ENCODE data around the gene UCP3. TPM values are rescaled to one million over a fixed set of nuclear protein-coding genes. Genes with fewer than 3 reads are reported as not detected.
"Not testable (repeated sequence)": the region's sequence is repeated elsewhere in the genome, so short reads cannot be mapped to it uniquely, and the experiment has no call there.

The UCP3 gene
- polyA plus RNA-seq, 5 donors = 1.9 to 3.3 (median 3.1) TPM

GRCh38 chr11:74000307-74001133, 8.4 kb downstream of the UCP3 start:
- DNase-seq = no peak

- no peak for DNase-seq
Observed at GRCh38 chr11:73999581-74000306, 9.1 kb downstream of the UCP3 start.

DNA sequence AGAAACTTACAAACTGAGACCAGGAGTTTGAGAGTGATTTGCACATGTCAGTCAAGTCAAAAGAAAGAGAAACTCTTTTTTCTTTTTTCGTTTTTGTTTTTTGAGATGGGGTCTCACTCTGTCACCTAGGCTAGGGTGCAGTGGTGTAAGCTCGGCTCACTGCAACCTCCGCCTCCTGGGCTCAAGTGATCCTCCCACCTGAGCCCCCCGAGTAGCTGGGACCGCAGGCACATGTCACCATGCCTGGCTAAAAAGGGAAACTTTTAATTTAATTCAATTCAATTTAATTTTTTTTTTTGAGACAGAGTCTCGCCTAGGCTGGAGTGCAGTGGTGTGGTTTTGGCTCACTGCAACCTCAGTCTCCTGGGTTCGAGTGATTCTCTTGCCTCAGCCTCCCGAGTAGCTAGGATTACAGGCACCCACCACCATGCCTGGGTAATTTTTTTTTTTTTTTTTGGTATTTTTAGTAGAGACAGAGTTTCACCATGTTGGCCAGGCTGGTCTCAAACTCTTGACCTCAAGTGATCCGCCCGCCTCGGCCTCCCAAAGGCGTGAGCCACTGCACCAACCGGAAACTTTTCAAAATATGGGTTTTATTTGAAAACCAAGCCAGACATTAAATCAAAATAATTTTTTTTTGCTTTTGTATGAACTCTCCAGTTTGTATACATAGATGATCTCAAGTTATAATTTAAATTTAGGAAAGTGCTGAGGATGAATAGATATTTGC, 9.9 kb downstream of the UCP3 start:
- DNase-seq = no peak

DNA sequence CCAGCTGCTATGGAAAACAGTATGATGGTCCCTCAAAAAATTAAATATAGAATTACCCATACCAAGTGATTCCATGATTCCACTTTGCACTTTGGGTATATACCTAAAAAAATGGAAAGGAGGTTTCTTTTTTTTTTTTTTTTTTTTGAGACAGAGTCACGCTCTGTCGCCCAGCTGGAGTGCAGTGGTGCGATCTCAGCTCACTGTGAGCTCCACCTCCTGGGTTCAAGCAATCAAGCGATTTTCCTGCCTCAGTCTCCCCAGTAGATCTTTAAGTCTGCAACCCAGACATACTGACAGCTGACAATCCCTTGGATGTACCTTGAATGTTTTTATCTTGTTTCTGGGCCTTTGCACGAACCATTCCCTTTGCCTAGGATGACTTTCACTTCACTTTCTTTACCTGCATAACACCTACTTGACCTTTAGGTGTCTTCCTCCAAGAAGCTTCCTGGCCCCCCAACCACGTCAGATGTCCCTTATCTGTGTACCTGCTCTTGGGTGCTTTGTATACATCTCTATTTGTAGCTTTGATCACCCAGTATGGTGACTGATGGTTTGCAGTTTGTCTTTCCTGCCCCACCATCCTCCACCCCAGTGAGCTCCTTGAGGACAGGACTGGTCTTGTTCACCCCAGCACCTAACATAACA, 11.6 kb downstream of the UCP3 start:
- DNase-seq = no peak

- DNase-seq = no peak
Observed at GRCh38 chr11:73996161-73996747, 12.6 kb downstream of the UCP3 start.

GRCh38 chr11:73995731-73996130, 13.2 kb downstream of the UCP3 start:
- no peak for DNase-seq

DNA sequence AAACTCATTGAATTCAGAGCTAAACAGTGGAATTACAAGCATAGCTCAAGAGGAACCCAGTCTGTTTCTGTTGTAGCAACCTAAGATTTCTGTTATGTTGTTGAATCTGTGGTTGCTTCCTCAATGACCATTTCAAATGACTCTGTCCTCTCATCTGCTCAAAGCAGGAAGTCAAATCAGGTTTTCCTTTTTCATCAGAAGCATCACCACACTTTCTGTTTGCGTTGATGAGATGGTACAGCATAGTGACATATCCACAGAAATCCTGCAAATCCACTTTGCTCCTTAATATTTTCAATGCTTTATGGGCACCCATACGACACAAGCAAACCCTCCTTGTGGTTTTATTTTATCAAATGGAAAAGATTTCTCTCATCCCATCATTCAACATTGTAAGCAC, 13.6 kb downstream of the UCP3 start:
- no peak for DNase-seq

DNA sequence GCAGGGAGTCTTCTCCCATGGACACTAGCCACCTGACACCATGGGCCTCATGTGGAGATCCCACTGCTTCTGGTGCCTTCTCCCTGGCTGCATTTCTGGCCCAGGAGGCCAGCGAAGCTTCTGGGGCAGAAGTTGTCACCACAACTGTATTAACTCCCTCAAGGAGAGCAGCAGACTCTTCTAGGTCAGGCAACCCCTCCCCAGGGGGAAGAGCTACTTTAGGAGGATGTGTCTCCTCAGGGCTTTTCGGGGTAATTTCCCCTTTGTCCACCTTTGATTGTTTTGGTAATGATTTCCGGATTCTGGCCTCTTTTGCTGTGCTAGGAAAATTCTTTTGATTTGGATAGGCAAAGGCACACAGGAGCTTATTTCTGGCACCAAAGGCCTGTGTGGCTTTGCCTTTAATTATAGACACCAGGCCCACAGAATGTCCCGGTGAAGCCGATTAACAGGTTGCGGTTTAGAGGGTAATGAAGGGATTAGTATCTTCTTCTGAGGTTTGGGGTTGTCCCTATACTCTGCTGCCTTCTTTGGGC, 17.3 kb downstream of the UCP3 start:
- DNase-seq = no peak

- DNase-seq = peak in 1 of 2 donors; percentile 20
Observed at GRCh38 chr11:73990730-73991129, 18.2 kb downstream of the UCP3 start.

DNA sequence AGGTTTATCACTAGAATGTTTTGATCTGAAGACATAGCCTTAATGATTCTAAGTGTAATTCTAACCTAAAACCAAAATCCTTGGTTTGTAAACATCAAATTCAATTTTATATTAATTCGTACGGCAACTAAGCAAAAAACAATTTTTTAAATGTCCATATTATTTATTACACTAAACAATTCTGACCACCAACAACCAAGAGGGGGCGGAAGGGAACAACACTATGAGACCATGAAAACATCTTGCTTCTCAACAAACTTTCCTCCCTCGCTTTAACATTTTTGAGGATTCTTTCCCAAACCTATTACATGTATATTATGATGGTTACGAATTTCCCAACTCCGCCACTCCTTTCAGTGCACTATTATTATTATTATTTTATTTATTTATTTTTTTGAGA, 19.7 kb downstream of the UCP3 start:
- no peak for DNase-seq

GRCh38 chr11:73988227-73988626, 20.7 kb downstream of the UCP3 start:
- no peak for DNase-seq

GRCh38 chr11:73985661-73986060, 23.2 kb downstream of the UCP3 start:
- not testable (repeated sequence) for DNase-seq

GRCh38 chr11:73983741-73984538, 24.9 kb downstream of the UCP3 start:
- DNase-seq = no peak

DNA sequence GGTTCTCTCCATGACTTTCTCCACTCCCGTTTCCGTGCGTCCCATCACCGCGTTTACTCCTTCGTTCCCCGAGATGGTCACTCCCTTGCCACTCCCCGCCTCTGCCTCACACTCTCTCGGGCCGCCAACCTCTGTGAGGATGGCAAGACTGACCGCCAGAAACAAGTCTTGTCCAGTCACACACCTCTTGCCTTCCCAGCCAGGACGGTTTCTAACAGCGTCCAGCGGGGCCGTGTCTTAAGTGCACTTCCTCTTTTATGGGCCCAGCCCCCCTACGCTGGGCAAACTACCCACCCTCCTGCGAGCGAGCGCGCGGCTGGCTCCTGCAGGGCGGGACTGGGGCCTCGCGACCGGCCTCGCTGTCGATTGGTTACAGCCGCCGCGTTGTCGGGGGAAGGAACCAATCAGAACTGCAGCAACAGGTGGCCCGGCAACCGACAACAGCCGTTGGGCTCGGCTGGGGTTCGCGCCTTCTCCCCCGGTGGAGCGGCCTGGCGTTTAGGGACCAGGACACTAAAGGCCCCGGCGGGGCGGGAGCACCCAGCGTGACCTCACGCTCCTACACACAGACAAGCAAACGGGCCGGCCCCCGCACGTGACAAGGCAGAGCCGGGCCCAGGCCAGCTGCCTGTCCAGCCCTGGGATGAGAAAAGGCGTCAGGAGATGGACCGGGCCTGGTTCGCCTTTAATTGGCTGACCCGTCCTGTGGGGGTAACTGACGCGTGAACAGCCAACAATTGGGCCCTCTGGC, 25.7 kb downstream of the UCP3 start:
- peak; percentile 85 to 86 for DNase-seq

DNA sequence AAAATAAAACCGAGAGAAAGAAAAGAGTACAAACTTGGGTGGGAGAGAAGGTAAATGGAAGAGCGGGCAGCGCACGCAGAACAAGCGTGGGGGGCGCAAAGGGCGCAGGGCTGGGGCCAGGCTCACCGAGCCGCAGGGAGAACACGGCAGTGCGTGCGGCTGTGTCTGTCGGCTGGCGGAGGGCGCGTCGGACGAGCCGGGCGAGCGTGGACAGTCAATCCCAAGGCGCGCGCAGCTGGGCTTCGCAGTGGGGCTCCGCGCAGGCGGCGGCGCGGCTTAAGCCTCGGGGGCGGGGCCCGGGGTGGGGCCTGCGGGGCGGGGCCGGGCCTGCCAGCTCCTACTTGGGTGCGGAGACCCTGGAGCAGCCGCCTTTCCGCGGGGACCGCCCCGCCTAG, 26.3 kb downstream of the UCP3 start, which contains the start of gene UCP2:
TSS of gene UCP2 (minus strand) at position 249 of the 395 bp plus-strand sequence. CDS start 4,465 bp downstream, outside the sequence.
- no peak for DNase-seq

DNA sequence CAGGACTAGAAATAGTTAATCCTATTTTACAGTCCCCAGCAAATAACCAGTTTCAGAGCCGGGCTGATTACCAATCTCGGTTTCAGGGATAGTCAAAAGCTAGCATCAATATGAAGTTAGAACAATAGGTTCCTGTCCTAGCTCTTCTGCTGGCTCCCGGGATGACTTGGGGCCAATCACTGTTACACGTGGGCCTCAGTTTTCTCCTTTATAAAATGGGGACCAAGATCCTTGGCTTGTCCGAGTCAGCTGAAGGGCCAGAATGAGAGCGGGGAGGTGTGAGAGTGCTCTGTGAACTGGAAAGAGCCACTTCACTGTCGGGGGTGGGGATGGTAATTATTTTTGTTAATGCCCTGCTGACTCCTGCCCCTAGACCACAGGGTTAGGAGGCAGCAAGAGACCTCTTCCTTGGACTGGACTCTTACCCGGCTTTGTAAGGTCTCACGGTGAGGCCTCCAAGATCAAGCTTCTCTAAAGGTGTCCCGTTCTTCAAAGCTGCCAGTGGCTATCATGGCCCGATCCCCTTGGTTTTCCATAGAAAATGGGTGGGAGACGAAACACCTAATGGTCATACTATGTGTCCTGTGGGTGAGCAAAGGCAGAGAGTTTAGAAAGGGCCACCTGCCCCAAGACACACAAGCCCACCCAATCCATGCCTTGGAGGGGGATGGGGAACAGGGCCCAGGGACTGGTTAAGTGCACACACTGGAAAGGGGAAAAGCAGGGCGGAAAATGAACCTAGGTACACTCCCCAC, 27.7 kb downstream of the UCP3 start:
- no peak for DNase-seq

DNA sequence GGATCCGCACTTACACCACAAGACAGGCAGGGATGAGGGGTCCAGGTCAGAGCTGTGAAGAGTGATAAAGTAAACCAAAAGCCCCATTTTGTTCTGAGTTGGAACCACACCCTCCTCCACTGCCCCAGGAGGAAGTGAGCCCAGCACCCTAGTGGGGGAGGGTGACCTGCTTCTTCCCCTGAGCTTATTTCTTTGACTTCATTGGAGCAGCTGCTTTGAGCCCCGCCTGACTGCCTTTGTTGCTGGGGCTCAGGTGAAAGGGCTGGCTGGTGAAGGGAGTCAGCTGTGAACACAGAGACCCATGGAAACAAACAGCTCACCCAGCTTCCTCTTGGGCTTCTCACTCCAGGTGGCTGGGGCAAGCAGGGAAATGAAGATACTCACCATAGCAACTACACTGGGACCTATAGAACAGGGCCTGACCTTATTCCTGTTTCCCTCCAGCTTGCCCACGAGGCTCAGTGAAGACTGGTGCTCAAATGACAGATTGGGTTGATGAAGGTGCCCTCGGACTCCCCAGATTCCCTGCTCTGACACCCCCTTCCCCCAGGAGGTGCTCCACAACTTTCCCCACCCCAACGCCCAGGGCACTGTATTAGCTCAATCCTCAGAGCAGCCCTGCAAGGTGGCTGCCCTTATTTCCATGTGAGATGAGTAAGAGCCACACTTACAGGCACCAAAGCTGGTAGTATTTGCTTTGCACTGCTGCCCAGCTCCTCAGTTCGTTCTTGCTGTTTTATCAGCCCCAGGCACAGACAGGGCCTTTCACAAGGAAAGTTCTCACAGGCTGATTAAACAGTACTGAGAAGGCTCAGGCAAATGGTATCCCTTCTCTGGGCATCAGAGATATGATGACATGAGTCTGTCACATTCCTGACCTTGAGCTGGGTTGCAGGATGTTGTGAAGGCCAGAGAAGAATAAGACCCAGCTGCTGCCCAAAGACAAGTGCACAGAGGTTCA, 28.6 kb downstream of the UCP3 start:
- DNase-seq = peak in 1 of 2 donors; percentile 20

Measured in right lung (tissue), 5 donors.